A204.1 (cell line): ENCODE data around the gene SPNS1.

Source experiments
- FAIRE-seq: peaks from 2 replicates; lab custom pipeline; 2012; peaks lifted over from hg19 to GRCh38; lab: Jason Lieb, UNC

The SPNS1 gene

GRCh38 chr16:29029168-29029994 lies 54.8 kb downstream of the SPNS1 start:
- no peak for FAIRE-seq

- FAIRE-seq = no peak
Measured at GRCh38 chr16:29030086-29030840, 55.7 kb downstream of the SPNS1 start.
